Stimulated activated CD4-positive, alpha-beta T cell treated with anti-CD3 and anti-CD28 coated beads, Interleukin-12 subunit alpha, Interleukin-12 subunit beta, amount 100 ng/mL, for 24 hours (primary cell): Measurements from ENCODE around the gene ACSM2B.
"Not testable (repeated sequence)": the region's sequence is repeated elsewhere in the genome, so short reads cannot be mapped to it uniquely, and the experiment has no call there.

Experiments
- DNase-seq, 2 experiments: peaks; one replicate each; pipeline ENCODE4 v3.0.0-alpha.2; 2020; ENCODE audit warnings: low read depth in 2 of 2

Gene ACSM2B

DNA sequence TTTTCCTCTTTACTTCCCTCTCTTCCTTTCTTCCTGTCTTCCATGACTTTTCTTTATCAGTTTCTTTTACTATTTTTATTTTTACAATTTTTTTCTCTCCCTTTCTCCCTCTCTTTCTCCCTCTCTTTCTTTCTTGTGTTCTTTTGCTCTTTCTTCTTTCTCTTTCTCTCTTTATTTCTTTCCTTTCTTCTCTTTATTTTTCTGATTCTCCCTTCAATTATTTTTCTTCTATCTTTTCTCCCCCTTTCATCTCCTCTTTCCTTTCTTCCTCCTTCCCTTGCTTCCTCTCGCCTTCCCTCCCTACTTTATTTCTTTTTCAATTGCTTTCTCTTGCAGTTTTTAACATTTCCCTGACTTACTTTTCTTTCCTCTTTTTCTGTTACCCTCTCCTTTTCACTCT, 39.5 kb downstream of the ACSM2B start:
- not testable (repeated sequence) for DNase-seq

- DNase-seq, result not testable (repeated sequence)
Measured at GRCh38 chr16:20532284-20532792, 43.8 kb downstream of the ACSM2B start.

DNA sequence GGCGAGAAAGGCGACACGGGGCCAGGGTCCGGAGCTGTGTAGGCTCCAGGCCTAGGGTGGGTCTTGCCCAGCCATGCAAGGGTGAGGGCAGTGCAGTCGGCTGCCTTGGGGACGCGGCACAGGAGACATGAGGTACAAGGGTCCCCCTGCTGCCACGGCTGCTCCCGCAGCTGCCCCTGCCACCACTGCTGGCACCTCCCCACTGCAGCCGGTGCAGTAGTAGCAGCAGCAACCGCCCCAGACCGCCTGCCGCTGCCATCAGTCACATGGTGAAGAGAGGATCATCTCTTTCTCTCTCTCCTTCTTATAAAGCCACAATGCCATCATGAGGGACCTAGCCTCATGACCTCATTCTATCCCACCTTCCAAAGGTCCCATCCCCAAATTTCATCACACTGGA, 44.4 kb downstream of the ACSM2B start:
- not testable (repeated sequence) for DNase-seq

DNA sequence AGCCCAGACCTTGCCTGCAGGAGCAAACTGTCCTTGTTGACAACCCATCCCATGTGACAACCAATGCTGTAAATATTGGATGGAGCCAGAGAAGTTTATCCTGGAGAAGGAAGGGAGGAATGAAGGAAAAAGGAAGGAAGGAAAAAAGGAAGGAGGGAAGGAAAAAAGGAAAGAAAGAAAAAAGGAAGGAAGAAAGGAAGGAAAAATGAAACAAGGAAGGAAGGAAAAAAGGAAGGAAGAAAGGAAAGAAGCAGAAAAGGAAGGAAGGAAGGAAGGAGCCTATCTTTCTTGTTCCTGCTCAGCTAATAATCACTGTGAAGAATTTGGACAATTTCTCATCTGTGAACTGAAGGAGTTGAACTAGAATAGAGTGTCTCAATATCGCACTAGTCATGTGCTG, 56.1 kb downstream of the ACSM2B start:
- no peak for DNase-seq

GRCh38 chr16:20519231-20519630, 56.9 kb downstream of the ACSM2B start:
- no peak for DNase-seq

DNA sequence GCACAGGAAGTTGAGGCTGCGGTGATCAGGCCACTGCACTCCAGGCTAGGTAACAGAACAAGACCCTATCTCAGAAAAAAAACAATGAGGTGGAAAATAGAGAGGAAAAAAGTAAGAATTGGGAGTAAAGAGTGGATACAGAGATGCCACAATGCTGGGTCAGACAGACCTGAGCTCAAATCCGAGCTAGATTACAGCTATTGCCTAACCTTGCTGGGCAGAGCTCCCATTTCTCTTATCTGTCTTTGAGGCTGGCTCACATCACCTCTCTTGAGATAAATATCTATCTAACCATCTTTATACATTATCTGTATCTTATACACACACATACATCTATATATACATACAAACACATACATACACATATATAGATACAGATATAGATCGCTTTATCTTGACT, 59.0 kb downstream of the ACSM2B start:
- no peak for DNase-seq

DNA sequence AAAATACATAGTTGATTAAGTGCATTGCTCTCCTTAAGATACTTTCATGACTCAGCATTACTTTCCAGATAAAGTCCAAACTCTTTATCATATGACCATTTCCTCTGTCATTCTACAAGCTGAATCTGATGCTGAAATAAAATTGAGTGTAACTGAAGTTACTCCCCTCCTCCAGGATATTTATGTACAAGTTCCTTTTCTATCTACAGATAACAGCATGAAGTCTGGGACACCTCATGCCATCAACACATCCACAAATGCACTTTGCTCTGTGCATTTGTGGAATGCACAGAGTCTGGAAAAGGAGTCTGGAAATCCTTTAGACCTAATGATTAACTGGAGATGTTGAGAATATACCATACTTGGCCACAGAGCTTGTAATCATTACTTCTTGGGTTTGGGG, 60.5 kb downstream of the ACSM2B start:
- DNase-seq, result no peak

- no peak for DNase-seq
Measured at GRCh38 chr16:20510323-20510722, 65.8 kb downstream of the ACSM2B start.

- no peak for DNase-seq
Measured at GRCh38 chr16:20507280-20507679, 68.9 kb downstream of the ACSM2B start.

- no peak for DNase-seq
Measured at GRCh38 chr16:20504418-20504817, 71.7 kb downstream of the ACSM2B start.

GRCh38 chr16:20491448-20491847, 84.7 kb downstream of the ACSM2B start:
- not testable (repeated sequence) for DNase-seq

DNA sequence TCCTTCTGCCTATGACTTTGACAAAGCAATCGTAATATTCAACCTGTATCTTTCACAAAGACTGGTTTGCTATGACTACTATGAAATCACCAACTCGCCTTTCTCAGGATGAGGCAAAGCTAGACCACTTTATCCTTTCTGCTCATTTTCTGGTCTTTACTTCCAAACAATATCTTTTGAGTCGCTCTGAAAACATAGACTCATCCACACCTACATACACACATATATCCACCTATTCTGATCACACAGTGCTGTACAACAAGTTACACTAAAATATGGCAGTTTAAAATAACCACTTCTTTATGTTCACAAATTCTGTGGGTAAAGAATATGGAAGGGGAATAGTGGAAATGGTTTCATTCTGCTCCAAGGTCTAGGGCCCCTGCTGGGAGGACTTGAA, 85.2 kb downstream of the ACSM2B start:
- not testable (repeated sequence) for DNase-seq
